ENCODE data around the gene VAV2.

- TF ChIP-seq, protein P1, sequence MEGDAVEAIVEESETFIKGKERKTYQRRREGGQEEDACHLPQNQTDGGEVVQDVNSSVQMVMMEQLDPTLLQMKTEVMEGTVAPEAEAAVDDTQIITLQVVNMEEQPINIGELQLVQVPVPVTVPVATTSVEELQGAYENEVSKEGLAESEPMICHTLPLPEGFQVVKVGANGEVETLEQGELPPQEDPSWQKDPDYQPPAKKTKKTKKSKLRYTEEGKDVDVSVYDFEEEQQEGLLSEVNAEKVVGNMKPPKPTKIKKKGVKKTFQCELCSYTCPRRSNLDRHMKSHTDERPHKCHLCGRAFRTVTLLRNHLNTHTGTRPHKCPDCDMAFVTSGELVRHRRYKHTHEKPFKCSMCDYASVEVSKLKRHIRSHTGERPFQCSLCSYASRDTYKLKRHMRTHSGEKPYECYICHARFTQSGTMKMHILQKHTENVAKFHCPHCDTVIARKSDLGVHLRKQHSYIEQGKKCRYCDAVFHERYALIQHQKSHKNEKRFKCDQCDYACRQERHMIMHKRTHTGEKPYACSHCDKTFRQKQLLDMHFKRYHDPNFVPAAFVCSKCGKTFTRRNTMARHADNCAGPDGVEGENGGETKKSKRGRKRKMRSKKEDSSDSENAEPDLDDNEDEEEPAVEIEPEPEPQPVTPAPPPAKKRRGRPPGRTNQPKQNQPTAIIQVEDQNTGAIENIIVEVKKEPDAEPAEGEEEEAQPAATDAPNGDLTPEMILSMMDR (IDR thresholded peaks at IDR 0.05; ENCODE audit: insufficient read depth, low read length, poor library complexity, severe bottlenecking) = no peak
- TF ChIP-seq EZH2phosphoT487 (conservative IDR thresholded peaks at IDR 0.05; ENCODE audit: low read length) = no peak
These were observed 182.8 kb downstream of the VAV2 start for GRCh38 chr9:133809335-133809734.
